ENCODE measurements around the gene EIF3L.
"Not testable (repeated sequence)": the region's sequence is repeated elsewhere in the genome, so short reads cannot be mapped to it uniquely, and the experiment has no call there.

GRCh38 chr22:37799979-37800378 lies 49.2 kb upstream of the EIF3L start:
- not testable (repeated sequence) for TF ChIP-seq CTCF (IDR thresholded peaks at IDR 0.05); RAD21 (IDR thresholded peaks at IDR 0.05; ENCODE audit: low read length); EZH2phosphoT487 (IDR thresholded peaks at IDR 0.05; ENCODE audit: borderline replicate concordance, low read depth); REST (IDR thresholded peaks at IDR 0.05; ENCODE audit: low read depth, low read length); POLR2AphosphoS5 (IDR thresholded peaks at IDR 0.05; ENCODE audit: low read depth, low read length); MAX (IDR thresholded peaks at IDR 0.05; ENCODE audit: low read depth); PBX3 (IDR thresholded peaks at IDR 0.05); USF2 (IDR thresholded peaks at IDR 0.05; ENCODE audit: borderline replicate concordance, low read depth, low read length); TCF12 (IDR thresholded peaks at IDR 0.05)

All from SK-N-SH (cell line).